Myocyte (in vitro differentiated cells): ENCODE data around the gene TP73. TPM values are rescaled to one million over a fixed set of nuclear protein-coding genes. Genes with fewer than 3 reads are reported as not detected.

Experiments
- DNase-seq: peaks from one replicate; pipeline ENCODE4 v3.0.0-alpha.2; 2012; ENCODE audit warnings: low read depth
- total RNA-seq: library from RNA; depleted of rRNA; stranded (reverse); fragments of >200 nt; gene quantifications from 2 replicates; pipeline ENCODE4 v1.2.3, GENCODE V29; 2014

Gene TP73
- total RNA-seq, 1 donor from 2014 or later, result 2.2 TPM

DNA sequence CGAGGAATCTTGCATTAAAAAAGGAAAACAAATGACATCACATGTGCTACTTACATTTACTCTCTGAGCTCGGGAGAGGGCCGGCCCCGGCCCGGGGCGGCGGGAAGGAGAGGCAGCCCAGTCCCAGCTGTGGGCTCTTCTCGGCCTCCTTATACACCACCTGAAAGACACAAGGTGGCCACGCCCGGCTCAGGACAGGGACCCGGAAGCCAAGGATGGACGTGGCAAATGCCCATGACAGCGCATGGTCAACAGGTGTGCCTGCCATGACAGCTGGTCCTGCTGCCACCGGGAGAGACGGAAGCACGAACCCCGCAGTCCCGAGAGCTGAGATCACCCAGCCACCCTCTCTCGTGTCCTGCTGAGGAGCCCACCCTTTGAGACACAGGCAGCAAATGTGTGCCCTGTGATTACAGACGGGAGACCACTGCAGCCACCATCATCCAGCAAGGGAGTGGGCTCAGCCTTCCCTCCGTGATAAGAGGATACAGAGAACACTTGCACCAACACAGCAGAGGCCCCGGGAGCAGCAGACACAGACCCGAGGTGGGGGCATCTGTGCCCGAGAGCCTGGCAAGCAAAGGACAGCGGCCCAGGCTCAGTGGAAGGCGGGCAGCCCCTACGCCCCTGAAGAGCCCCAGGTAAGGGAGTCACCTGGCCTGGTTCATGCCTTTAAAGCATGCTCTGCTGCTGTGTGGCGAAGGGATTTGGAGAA lies 18.8 kb upstream of the TP73 start:
- DNase-seq, result peak; percentile 69

DNA sequence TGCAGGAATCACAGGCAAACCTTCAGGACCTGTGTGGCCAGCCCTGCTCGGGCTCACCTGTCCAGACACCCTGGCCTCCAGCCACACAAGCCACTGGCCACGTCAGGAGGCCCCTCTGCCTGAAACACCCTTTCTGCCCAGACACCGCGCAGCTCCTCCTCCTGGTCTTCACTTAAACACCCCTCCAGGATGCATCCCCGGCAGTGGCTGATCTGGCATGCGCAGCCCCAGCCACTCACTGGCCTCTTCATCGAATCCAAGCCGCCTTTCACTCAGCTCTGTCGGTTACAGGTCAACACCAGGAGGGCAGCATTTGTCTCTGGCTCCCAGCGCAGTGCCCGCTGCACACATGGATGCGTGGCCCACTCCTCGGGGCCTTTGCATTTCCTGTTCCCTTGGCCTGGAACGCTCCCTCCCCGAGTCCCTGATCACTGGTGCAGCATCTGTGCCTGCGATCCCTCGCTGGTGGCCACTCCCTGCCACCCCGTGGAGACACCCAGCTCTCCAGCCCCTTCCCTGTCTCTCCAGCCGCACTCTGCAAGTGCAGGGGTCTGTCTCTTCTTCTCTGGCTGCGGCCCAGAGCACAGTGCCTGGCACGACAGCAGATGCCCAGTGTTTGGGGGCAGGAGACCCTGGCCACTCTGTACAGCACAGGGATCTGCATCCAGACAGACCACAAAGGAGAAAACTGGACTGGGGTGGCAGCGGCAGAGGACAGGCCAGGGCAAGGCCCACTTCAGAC lies 18.1 kb upstream of the TP73 start:
- no peak for DNase-seq

DNA sequence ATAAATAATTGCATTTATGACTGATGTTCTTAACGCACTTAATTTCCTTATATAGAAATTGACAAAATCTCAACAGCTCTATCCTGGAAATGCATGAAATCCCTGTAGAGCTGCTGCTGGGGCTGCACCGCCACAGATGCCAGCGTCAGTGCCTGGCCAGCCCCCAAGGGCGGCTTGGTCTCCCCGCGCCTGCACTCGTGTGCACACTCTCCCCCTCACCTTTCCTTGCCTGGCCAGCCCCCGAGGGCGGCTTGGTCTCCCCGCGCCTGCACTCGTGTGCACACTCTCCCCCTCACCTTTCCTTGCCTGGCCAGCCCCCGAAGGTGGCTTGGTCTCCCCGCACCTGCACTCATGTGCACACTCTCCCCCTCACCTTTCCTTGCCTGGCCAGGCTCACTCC lies 16.2 kb upstream of the TP73 start:
- DNase-seq, result no peak

DNA sequence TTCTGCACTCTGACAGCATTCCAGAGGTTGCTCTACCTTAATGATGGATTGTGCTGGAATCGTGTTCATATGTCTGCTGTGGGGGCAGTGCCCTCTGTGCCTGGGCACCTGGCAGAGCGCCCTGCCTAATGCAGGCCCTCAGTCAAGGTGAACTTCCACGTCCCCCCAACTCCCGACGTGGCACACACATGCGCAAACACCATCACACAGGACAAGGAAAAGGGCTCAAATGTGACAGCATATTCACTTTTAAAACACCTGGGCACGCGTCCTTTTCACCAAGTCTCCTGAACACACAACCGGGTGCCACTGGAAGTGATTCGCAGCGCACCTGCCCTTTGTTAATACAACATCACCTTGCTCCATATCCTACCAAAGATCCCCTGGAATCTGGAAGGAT lies 15.8 kb upstream of the TP73 start:
- DNase-seq, result no peak

DNA sequence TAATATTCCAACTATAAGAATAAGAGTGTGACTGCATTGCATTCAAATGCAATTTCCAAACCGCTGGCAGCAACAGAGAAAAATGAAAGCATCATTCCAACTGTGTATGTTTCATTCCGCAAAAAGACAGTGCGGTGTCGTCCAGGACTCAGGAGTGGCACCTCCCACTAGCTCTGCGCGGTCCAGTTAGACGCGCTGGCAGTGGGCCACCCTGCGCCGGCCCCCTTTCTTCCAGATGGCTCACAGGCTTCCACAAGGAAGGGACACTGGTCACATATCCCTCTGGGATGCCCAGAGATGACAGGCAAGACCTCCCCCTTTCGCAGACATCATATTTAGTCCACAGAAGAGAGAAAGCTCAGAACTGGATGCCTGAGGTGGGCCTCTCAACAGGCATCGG lies 14.3 kb upstream of the TP73 start:
- no peak for DNase-seq

DNA sequence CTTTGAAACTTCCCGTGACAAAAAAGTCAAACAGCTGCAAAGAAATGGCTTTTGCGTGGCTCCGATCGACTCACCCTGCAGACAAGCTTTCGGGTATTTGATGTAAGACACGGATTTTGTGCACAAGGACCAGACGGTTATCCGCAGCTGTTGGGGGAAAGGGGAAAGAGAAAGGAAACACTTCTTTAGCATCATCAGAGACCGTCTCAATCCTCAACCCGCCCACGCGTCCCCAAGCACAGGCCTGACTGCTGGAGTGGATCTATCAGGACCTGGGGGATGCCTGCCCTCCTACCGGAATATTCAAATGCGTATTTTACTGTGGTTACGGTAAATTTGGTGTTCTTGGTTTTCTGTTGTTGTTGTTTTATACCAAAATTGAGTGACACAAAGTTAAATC lies 13.6 kb upstream of the TP73 start:
- no peak for DNase-seq

DNA sequence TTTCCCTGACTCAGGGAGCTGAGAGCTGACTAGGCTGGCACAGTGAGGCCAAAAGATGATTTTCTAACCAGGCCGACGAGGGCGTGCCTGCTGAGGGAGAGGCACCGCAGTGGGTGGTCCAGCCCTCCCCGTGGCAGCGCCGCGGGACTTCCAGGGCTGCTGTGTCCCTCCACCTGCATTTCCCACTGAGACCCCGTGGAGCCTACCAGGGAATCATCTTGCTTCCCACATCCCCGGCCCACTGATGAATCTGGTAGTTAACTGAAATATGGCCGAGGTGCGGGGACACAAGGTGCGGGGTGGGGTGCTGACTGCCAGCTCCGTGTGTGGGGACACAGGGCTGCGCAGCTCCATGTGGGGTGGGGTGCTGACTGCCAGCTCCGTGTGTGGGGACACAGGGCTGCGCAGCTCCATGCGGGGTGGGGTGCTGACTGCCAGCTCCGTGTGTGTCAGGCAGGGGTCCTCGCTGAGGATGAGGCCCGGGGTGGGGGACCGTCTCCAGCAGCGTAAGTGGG lies 12.9 kb upstream of the TP73 start:
- no peak for DNase-seq

DNA sequence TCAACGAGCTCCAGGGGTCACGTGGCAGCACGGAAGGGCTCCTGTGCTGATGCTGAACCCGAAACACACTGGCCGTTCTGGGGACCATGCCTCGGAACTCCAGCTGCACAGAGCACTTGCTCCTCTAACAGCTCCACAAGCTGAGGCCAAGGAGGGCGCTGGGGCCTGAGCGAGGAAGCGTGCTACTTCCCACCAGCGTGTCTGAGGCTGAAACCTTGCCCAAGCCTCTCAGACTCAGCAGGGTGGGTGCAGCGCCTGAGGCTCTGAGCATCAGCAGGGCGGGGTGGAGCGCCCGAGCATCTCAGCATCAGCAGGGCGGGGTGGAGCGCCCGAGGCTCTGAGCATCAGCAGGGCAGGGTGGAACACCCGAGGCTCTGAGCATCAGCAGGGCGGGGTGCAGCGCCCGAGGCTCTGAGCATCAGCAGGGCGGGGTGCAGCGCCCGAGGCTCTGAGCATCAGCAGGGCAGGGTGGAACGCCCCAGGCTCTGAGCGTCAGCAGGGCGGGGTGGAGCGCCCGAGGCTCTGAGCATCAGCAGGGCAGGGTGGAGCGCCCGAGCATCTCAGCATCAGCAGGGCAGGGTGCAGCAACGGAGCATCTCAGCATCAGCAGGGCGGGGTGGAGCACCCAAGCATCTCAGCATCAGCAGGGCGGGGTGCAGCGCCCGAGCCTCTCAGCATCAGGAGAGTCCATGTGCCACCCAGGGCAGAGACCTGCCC lies 12.0 kb upstream of the TP73 start:
- no peak for DNase-seq

DNA sequence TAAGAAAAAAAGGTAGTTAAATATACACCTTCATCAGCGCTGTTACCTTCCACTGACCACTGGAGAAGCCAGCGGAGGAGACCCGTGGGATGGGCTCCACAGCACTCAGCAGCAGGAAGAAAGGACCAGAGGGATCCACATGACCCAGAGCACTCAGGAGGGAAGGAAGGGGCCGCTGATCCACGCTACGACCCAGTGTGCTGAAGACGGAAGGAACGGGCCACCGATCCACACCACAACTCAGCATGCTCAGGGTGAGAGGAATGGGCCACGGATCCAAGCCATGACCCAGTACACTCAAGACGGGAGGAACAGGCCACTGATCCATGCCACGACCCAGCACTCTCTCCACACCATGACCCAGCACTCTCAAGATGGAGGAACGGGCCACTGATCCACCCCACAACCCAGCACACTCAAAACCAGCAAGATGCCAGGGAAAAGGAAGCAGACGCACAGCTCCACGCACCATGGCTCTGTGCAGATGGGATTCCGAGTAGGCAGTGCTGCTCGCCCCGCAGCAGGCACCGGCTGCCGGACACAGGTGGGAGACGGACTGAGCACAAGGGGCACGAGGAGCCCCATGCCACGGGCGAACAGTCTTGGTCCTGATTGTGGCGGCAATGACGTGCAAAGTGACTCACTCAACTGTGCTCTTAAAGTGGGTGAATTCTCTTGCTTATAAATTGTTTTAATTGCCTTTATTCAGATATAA lies 11.1 kb upstream of the TP73 start:
- no peak for DNase-seq

DNA sequence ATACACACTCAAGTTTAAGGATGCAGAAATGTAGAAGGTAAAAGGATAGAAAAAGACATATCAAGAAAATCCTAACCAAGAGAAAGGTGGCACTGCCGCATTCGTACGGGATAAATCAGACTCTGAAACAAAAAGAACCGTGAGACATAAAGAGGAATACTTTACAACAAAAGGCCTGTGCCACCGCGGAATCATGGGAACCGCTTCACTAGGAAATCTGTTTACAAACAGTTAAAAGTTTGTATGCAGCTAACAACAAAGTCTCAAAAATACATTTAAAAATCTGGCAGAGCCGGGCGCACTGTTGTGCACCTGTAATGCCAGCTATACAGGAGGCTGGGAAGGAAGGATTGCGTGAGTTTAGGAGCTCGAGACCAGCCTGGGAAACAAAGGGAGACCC lies 10.5 kb upstream of the TP73 start:
- DNase-seq, result no peak

DNA sequence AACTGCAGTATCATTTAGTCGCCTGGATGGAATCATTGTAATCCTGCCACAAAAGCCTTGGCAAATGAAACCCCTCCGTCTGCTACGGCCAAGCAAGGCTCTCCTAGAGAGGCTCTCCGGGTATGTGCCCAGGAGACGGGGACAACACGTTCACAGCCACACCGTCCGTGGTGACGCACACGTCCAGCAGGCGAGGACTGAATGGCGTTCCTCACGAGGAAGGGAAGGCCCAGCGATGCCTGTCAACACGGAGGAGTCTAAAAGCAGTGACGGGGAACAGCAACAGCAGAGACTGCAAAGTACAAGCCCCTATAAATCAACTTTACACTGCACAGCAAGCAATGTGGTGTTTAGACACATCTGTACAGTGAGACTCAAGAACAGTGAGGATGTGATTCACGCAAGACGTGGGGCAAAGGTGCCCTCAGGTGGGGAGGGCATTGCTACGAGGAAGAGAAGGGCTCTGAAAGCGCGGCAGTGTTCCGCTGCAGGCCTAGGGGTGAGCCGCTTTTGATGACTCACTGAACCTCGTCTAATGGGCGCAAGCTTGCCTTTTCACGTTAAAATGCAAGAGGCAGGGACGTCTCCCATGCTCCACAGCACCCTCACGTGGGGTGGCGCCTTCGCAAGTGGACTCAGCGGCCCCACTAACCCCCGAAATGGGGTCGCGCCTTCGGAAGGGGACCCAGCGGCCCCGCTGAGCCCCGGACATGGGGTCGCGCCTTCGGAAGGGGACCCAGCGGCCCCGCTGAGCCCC lies 9.2 kb upstream of the TP73 start:
- DNase-seq, result no peak

DNA sequence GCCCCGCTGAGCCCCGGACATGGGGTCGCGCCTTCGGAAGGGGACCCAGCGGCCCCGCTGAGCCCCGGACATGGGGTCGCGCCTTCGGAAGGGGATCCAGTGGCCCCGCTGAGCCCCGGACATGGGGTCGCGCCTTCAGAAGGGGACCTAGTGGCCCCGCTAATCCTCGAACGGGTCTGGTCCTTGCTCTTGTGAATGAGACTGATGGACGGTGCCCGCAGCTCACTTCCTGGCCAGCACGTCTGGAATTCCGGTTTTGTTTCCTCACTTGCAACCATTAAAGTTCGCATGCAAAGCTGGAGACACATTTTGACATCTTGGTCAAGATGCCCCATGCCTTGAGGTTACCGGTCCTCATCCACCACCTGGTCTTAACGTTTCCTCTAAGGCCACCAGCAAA lies 8.0 kb upstream of the TP73 start:
- no peak for DNase-seq

DNA sequence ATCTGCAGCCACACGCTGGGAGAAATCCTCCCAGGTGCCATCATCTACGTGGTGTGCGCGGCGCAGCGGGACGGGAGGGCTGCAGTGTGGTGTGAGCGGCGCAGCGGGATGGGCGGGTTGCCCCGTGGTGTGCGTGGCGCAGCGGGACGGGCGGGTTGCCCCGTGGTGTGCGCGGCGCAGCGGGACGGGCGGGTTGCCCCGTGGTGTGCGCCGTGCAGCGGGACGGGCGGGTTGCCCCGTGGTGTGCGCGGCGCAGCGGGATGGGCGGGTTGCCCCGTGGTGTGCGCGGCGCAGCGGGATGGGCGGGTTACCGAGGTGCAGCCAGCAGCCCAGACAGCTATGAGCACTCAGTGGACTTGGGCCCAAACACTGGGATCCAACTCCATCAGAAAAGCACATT lies 7.1 kb upstream of the TP73 start:
- no peak for DNase-seq

DNA sequence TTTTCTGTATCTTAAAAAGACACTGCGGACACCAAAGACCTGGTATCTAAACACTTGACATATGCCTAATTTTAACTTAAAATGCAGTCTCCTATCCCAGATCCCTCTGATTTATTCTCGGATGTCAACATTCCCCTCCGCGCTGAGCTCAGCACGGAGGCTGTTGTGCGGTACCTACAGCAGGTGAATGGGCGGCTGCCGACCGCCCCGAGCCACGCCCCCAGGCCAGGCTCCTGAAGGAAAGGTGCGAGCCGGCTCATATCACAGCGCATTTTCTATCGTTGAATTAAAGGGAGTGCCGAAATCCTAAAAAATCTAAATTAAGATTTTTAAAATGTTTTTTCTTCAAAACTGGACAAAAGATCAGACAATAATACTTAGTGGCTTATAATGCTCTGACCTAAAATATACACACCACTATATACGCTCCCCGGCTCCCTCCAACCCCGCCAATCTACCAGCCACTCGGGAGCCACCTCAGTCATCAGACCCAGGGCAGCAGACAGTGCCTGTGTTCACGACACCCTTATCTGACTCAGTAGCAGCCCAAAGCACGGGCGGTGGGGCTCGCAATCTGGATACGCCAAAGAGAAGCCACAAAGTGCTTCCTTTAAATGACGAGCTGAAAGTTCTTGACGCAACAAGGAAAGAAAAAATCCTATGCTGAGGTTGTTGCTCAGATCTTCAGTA lies 6.5 kb upstream of the TP73 start:
- DNase-seq, result no peak

DNA sequence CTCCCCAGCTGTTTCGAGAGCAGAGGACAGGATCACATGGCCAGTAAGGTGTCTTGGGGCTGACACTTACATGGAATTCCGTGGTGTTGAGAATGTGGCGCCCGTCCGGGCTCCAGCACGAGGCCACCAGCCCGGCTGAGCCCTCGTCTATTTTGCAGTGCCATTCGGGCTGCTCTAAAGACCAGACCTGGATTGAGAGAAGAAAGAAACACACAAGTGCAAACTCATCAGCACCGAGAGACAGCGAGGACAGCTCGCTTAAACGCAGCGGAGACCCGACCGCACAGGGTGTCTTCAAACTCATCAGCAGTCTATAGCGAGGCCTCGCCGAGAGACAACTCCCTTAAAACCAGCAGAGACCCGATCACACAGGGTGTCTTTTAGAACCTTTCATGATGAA lies 5.7 kb upstream of the TP73 start:
- DNase-seq, result no peak

DNA sequence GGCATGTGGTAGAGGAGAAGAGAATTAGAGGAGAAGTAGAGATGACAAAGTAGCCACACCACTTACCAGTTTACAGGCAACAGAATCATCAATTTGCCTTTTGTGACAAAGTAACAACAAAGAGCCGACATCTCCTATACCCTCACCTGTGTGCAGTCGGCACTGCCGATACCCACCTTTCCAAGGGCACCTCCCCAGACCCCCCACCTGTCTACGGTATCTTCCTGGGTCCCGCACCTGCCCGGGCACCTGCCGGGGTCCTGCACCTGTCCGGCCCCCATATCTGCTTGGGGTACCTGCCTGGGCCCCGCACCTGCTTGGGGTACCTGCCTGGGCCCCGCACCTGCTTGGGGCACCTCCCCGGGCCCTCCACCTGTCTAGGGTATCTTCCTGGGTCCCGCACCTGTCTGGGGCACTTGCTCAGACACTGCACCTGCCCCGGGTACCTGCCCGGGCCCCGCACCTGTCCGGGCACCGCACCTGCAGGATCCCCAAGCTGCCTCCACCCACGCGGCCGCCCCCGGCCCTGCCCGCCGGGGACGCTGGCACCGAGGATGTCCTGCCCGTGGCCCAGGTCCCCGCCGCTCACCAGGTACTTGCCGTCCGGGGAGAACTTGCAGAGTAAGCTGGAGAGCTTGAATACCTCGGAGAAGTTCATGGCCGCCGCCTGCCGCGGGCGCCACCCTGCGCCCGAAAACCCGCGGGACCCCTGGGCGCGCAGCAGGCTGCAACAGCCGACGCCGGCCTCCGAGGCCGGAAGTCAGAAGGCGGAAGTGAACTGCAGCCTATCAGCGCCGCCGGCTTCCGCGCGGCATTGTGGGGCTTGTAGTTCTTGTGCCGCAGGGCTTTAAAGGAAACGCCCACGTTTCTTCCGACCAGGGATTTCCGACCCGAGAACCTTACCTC lies 2.7 kb upstream of the TP73 start, which contains the start of gene WRAP73:
Gene WRAP73, minus strand, starts transcription at position 762 of the 906 bp plus-strand sequence. Its CDS starts 104 bp downstream, at position 658.
- peak; percentile 93 for DNase-seq

DNA sequence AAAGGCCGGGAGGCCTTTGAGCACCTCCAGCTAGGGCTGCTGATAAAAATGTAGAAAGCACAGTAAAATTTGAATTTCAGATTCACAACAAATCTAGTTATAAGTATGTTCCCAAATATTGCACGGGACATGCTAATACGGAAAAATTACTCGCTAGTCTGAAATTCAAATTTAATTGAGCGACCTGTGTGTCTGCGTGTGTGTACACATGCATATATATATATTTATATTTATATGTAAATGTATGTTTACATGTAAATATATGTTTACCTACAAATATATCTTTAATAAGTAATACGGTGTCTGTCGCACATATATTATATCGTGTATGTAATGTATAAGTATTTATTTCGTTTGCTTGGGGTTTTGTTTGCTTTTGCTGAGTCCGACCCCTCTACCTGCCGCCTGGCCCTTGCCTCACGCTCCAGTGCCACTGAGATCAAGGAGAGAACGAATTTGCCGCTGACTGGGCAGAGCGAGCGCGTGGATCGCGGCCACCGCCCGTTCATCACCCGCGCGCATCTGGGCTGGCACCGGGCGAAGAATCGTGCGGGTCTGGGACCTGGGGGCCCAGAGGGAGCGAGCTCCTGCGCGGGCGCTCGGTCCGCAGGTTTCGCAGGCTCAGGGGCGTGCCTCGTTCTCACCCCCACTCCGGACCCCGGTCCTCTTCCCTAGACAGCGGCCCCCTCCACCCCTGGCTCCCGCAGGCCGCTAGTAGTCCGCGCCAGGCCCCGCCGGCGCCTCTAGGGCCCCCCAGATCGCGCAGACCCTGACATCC lies 1.9 kb upstream of the TP73 start:
- DNase-seq, result no peak
